Stimulated activated CD8-positive, alpha-beta memory T cell treated with anti-CD3 and anti-CD28 coated beads, Interleukin-7, amount 100 ng/mL, for 1 hour (primary cell): Measurements from ENCODE around the gene RGS7.

Source experiments
- DNase-seq, 2 donors: peaks; one replicate each; pipeline ENCODE4 v3.0.0-alpha.2; 2020; ENCODE audit warnings: low read depth in 2 of 2

RGS7 gene

DNA sequence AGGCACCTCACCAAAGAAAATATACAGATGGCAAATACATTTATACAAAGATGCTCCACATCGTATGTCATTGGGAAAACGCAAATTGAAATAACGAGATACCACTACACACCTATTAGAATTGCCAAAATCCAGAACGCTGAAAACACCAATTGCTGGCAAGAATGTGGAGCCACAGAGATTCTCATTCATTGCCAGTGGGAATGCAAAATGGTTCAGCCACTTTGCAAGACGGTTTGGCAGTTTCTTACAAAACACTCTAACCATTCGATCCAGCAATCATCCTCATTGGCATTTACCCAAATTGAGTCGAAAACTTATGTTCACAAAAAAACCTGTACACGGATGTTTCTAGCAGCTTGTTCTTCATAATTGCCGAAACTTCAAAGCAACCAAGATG, 521.7 kb downstream of the RGS7 start:
- no peak for DNase-seq

DNA sequence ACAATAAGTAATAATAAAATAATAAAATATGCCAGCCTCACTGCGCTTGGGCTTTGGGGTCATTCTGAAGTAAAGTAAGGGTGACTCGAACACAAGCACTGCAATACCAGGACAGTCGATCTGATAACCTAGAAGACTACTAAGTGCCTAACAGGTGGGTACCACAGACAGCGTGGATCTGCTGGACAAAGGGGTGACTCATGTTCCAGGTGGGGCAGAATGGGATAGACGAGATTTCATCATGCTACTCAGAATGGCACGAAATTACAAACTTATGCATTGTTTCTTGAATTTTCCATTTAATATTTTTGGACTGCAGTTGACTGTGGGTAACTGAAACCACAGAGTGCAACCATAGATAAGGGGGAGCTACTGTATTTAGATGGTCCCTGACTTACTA, 523.9 kb downstream of the RGS7 start:
- no peak for DNase-seq

DNA sequence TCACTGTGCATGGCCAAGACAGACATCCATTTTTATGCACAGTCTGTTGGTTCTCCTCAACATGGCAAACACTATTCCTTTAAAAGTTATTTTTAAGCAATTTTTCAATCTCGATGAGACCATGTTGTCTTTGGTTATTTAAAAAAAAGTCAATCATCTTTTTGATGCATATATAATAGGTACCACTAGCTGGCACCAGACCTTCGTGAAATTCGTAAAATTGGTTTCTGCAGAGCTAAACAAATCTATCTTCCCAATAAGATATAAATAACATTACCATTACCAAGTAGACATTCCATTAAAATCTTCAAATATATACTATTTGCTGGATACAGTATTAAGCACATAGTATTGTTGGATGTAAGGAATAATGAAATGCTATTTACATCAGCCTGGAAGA, 525.1 kb downstream of the RGS7 start:
- DNase-seq, result no peak

DNA sequence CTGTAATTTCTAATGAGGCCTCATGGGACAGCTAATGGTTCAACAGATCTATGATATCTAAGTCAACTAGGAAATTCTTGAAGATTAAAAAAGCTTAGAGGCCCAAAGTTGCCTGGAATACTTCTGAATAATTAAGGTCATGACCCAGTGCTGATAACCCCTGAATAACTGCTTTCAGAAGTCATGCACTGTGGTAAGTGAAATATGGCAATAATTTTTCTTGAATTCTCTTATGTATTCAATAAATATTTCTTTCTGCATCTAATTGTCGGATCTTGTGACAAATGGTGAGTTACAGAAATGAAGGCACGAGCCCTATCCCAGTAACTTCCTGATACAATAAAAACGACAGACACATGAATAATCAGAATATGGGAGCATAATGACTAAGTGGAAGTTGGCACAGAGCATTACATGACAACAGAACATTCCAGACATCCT, 525.8 kb downstream of the RGS7 start:
- no peak for DNase-seq

DNA sequence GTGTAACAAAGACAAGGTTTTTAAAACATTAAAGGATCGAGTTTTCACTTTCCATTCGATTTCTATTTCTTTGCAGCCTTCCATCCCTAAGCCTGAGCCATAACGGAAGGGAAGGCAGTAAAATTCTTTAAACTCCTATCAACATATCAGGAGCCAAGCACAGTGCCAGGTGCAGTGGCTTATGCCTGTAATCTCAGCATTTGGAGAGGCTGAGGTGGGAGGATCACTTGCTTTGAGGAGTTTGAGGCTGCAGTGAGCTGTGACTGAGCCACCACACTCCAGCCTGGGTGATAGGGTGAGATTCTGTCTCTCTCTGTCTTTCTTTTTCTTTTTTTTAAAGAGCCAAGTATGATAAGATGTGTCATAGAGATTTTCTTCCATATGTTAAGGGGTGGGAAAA, 527.5 kb downstream of the RGS7 start:
- no peak for DNase-seq

DNA sequence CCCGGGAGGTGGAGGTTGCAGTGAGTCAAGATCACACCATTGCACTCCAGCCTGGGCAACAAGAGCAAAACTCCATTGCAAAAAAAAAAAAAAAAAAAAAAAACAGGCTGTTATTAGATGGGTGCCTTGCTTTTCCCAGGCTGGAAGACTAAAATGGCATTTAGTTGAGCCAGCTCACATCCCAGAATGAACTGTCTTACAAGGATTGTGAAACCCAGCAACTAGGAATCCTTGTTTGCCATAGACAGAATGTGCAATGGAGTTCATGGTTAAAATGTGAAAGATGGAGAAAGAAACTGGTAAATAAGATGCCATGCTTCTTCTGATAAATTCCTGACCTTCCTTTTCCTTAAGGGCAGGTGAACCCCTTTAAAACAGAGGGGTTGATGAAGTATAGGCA, 529.2 kb downstream of the RGS7 start:
- no peak for DNase-seq

DNA sequence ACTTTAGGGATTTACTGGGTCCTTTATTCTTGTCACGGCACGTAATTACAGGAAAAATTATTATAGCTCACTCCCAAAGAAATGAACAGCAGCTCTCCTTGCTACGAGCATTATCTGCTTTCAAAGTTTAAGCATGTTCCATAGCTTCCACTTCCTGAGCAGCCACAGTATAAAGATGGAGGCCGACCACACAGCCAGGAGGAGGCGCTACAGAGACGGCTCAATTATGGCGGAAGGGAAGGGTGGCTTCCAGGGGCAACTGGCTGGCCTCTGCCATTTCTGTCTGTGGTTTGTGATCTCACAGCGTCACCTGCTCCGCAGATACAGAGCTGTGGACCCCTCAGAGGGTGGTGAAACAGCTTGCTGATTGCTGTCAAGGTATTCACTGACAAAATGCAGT, 532.8 kb downstream of the RGS7 start:
- DNase-seq, result no peak

DNA sequence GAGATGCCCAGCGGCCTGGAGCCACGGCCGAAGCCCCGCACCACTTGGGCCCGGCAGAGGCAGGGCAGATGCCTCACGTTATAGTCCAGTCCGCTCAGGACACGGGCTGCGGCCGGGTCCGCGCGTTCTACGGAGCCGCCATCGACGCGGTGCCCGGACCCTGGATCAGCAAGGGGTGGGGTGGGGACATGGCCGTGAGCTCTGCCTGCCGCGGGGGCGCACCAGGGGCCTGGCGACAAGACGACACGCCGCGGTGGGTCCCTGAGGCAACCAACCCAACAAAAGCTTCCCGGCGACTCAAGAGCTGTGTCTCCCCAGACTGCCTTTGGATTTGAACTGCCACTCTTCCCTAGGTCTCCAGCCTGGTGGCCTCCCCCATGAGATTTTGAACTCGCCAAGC, 533.6 kb downstream of the RGS7 start:
- no peak for DNase-seq

DNA sequence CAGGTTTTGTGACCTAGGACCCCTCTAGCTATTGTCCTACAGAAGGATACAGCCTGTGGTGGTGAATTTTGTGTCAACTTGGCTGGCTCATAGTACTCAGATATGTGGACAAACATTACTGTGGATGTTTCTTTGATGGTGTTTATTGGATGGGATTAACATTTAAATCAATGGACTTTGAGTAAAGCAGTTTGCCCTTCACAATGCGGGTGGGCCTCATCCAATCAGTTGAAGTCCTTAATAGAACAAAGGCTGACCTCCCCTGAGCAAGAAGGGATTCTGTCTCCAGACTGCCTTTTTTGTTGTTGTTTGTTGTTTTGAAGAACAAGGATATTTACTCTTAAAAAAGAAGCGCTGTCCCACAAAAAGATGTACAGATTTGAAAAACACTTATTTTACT, 535.1 kb downstream of the RGS7 start:
- no peak for DNase-seq

DNA sequence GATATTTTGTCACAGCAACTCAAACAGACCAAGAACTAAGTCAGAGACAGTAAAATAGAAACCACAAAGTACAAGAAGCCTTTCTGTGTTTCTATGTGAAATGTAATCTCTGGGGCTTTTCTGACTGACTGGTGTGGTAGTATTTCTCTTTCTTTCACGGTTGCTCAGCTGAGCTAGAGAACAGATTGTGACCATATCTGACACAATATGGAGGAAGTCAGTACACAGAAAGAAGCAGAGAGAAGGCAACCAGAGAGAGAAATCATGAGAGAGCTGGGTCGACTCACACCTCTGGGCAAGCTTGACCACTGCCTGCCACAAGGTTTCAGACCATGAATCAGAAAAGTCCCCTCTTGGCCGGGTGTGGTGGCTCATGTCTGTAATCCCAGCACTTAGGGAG, 536.2 kb downstream of the RGS7 start:
- no peak for DNase-seq

DNA sequence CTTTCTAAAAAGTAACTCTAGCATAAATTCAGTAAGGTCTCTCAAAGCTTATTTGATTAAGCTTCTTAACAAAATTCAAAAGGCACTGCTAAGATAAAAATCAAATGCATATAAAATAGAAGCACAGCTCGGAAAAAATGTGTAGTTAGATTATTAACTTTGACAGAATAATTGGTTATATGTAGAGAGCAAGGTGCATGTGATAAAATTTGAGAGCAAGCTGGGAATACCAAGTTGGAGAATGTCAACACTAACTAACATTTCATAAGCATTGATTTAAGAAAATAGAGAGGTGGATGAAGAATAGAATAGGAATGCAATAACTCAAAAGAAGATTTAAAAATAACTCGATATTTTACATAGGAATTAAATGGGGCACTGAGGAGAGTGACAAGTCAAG, 540.5 kb downstream of the RGS7 start:
- no peak for DNase-seq

DNA sequence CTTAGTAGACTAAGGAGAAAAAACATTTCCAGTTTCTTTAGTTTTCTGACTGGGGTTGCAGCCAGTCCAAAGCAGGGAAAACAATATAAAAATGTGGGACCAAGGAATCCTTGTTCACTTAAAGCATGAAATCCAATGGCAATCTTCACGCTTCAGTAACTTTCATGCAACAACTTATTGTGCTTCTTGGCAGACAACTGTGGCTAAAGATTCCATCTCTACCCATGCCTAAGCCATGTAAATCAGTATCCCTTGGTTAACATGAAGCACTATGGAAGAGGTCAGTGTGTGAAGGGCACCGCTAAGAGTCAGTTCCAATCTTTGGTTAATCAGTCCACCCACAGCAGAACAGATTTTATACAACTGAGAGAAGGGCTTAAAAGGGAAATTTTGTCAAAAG, 543.3 kb downstream of the RGS7 start:
- DNase-seq, result no peak

DNA sequence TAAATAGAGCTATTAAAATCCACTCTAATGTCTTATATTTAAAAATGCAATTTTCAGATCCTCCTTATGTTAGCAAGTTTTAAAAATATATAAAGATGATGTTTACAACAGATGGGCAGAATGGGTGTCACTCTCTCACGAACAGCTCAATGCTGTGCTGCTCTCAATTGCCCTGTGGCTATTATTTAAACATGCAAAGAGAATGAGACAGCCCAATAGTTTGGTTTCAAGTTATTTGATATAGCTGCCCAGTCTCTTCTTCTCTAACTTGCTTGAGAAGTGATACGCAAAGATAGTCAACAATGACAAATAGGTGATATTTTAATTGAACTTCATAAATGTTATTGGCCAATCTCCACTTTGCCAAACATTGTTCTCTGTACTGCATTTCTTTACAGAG, 545.7 kb downstream of the RGS7 start:
- DNase-seq, result no peak

DNA sequence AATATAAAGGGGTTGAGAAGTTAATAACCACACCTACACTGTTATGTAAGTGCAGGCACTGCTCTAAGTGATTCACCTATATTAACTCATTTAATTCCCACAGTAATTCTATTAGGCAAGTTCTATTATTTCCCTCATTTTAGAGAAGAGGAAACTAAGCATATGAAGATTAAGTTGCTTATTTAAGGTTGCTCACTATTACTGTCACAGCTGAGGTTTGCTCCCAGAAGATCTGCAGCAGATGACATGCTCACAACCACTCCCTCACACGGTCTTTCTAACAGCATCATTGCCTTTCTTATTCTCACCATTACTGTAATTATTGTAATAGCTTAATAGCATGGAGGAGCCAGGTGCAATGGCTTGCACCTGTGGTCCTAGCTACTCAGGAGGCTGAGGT, 548.6 kb downstream of the RGS7 start:
- no peak for DNase-seq

DNA sequence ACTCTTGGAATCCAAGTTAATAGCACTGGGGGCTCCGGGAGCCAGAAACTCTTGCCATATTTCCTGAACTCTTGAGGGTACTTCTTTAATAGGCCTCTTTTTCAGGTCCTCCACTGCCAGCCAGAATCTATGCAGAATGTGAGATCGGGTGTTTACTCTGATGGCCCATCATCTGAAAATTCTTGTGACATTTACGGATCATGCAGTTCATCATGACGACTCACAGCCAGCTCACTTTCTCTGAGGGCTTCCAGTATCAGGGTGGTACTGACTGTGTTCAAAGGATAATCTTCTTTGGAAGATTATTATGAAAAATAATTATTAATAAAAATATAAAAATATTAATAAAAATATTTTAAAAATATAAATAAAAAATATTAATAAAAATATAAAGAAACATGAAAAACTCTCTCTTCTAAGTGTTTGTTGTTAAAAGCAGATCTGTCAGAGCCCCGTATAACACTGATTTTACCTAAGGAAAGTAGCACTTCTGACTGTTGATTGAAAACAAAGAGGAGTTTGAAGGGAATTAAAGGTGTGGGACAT, 550.7 kb downstream of the RGS7 start:
- no peak for DNase-seq

DNA sequence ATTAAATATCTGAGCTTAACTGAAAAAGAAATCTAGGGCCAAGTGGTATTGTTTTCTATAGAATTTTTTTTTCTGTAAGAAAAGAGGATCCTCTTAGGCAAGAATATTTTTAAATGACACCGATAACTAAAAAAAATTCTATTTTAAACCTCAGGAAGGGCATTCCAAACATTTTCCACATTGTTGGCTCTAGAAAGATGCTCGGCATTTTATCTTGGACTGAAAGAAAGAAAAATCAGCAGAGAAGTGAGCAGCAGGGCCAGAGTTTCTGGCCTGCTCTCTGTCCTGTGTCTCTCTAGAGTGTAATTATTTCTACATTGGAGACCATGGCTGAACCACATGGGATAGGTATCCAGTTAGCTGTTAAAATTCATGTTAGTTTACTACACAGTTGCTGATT, 552.5 kb downstream of the RGS7 start:
- DNase-seq, result no peak

DNA sequence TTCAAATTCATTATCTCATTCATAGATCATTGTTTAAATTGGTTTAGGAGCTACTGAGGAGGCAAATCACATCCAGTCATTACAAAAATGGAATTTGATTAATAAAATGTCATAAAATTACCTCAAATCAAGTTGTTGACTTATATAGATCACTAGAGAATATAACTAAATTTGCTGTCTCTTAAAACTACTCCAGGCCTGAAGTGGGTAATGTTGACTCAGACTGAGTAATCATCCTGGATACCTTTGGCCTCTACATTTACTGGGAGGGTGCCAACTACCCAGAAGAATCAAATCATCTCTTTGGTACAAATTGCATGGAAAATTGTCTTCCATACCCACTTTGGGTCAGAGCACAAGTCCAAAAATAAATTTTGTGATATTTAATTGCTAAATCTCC, 553.9 kb downstream of the RGS7 start:
- DNase-seq, result no peak

DNA sequence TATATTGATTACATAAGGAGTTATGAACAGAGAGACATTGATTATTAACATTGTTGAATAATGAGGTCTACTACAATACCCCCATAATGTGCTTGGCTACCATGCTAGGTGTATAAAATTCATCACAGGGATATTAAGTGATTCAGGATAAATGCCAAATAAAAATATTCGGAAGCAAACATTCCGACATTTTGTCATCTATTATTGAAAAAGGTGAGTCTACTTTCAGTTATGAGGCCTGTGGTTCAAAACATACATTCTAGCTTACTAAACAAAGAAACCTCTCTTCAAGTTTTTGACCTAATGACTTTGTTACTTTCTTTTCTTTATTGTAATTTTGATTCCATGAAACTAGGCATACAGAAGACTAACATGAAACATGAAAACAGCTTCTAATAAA, 554.7 kb downstream of the RGS7 start:
- DNase-seq, result no peak

DNA sequence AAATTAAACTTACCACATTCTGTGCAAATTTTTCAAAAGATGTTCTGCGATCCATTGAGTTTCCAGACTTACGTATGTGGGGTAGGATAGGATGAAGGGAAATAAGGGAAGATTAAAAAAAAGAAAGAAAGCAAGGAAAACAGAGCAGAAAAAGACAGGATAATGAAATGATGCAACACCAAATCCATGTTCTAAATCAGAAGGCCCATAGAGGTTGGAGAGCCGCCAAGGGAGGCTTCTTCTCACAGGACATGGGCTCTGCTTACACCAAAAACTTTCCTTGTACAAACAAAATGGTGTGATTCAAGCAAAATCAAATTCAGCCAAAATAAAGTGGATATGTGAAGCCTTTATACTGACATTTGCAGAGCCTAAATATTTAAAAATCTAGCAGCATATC, 555.6 kb downstream of the RGS7 start:
- DNase-seq, result no peak

DNA sequence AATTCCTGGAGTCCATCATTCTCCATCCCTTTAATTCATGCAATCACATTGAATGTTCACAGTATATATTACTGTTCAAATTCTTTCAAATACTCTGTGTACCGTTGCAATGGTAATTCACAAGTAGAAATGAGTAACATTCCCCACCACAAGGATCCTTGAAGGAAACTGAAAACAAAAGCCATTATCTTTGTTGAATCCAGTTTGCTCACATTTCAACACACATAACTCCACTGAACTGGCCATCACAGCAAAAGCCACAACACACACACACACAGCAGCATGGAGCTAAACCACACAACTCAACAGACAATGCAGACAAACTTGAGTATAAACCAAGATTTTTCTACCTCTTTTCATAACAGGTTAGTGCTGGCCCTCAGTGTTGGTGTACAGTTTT, 556.7 kb downstream of the RGS7 start:
- DNase-seq, result no peak

DNA sequence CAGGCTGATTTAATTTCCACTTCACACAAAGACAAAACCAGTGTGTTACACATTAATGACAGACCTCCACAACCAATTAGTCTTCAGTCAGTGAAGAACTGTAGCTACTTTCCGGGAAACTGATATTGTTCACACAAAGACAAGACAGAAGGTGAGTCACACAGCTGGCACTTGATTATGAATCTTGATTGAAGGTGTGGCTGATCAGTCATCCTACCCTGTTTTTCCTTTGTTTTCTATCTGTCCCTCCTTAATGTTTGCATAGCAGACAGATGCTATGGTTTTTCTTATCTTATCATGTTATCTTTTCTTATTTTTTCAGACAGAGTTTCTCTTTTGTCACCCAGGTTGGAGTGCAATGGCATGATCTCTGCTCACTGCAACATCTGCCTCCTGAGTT, 560.0 kb downstream of the RGS7 start:
- DNase-seq, result no peak

DNA sequence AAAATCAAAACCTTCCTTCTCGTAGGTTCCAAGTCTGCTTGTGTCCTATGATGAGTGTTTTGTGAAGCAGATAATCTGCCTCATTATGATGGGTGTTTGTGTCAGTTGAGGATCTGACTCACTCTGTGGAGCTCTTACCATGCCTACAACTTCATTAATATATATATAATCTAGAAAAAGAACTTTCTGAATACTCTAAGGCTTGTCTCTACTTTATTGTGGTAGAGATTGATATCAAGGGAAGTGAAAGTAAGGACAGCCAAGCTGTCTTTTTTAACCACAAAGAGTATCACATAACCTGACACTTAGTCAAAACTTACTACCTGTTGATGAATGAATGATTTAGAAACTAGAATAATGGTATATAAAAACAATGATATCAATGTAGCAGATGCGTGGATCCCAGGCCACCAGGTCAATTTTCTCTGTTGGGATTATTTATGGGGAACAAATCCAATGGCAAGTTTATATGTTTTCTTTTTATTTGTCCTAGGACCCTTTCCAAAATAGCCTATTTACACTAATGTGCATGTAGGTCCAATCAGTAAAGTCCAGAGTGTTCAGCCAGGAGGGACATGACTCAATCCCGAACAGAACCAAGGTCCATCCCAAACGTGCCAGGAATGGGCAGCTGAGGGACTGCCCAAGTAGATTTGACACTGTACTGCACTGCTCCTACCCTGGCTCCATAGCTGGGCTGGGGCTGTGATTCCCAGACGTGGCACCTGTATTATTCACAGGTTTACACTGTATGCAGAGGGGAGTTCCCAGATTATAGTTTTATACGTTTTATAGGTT, 562.8 kb downstream of the RGS7 start:
- no peak for DNase-seq

DNA sequence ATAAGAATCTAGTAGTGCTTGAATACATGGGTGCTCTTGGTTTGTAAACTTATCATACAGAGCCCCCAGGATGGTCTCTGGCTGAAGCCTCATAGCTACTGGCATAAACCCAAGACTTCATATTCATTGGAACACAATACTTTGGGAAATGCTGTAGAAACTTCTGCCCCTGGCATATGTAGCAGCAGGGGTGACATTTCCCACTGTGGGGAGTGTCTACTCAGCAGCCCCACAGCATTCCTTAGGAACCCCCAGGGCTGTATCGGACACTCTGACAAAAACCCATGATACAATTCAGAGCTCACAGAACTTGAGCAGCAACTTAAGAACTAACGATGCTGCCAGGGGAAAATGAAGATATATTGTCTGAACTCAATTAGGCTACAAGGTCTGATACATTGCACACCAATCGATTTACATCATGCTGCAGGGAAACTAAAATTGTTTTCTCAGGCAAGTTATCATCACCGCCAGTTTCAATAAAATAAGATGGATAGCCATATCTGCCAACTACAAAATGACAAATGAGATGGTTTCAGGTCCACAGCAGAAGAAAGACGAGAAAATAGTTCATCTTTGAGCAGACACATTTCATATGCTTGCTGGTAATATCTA, 564.0 kb downstream of the RGS7 start:
- DNase-seq, result no peak

DNA sequence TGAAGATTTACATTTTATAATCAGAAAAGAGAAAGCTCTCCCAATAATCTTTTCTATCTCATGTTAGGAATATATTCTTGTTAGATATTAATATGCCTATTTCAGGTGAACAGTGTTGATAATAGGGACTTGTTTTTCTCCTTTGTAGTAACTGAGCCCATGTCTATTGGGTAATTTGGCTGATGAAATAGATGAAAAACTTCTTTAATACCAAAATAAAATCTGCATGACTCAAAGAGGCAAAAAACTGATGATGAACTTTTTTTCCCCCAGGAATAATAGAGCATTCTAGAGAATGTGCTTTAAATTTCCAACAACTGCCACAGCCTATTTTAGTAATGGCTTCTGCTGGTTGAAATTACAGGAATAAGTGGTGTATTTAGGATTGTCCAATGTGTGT, 566.1 kb downstream of the RGS7 start:
- DNase-seq, result no peak
